Heart right ventricle (tissue), 16 donors: Measurements from ENCODE around the gene SRSF12. TPM values are rescaled to one million over a fixed set of nuclear protein-coding genes. Genes with fewer than 3 reads are reported as not detected.
"Not testable (repeated sequence)": the region's sequence is repeated elsewhere in the genome, so short reads cannot be mapped to it uniquely, and the experiment has no call there.

Experiments
- ATAC-seq, 8 donors: fragments of 200-7000 bp; cut with Tn5 transposase; one replicate each; pipeline ENCODE4 v1.9.1; 2020; ENCODE audit warnings: mild to moderate bottlenecking in 8 of 8, moderate library complexity in 8 of 8, moderate number of reproducible peaks in 1 of 8
- DNase-seq, 2 donors: peaks; one replicate each; pipeline ENCODE4 v3.0.0-alpha.2; 2020
- H3K27ac ChIP-seq, 10 donors: fragments of 200-600 bp; sonication (generic) in 2 of 10; one replicate each; pipeline versions ENCODE4 v1.5.0 to v1.8.0; 2020 to 2022; ENCODE audit warnings: mild to moderate bottlenecking in 3 of 10
- H3K27me3 ChIP-seq, 7 donors: fragments of 200-600 bp; one replicate each; pipeline ENCODE4 v1.8.0; 2021 to 2022; ENCODE audit warnings: mild to moderate bottlenecking in 2 of 7
- H3K36me3 ChIP-seq, 9 donors: fragments of 200-600 bp; sonication (generic) in 1 of 9; one replicate each; pipeline versions ENCODE4 v1.5.0 to v1.8.0; 2020 to 2022; ENCODE audit warnings: mild to moderate bottlenecking in 2 of 9
- H3K4me1 ChIP-seq, 9 donors: fragments of 200-600 bp; sonication (generic) in 1 of 9; one replicate each; pipeline versions ENCODE4 v1.5.0 to v1.8.0; 2020 to 2022; ENCODE audit warnings: mild to moderate bottlenecking in 4 of 9
- H3K4me3 ChIP-seq, 10 donors: fragments of 200-600 bp; sonication (generic) in 2 of 10; one replicate each; pipeline versions ENCODE4 v1.5.0 to v1.8.0; 2020 to 2022; ENCODE audit warnings: mild to moderate bottlenecking in 7 of 10, moderate library complexity in 2 of 10
- H3K9me3 ChIP-seq, 11 donors: fragments of 200-600 bp in 10 of 11; sonication (generic) in 2 of 11; one replicate each; pipeline versions ENCODE4 v1.5.0 to v1.8.0; 2013 to 2022; ENCODE audit warnings: mild to moderate bottlenecking in 2 of 11, control low read depth in 1 of 11, moderate library complexity in 1 of 11
- CTCF ChIP-seq, 9 donors: fragments of 200-600 bp; sonication (generic) in 2 of 9; IDR thresholded peaks; one replicate each; pipeline versions ENCODE4 v1.5.0 to v1.8.0; 2021 to 2022; ENCODE audit warnings: antibody characterized with exemption in 9 of 9, mild to moderate bottlenecking in 5 of 9, moderate library complexity in 1 of 9
- WGBS, 2 donors: extraction: QIAGEN DNeasy Blood & Tissue Kit; methylation state at CpG; one replicate each; pipeline ENCODE4 v1.1.7; 2013; ENCODE audit warnings: inconsistent platforms in 1 of 2; 5-methylcytosine and 5-hydroxymethylcytosine counted together
- intact Hi-C, 10 donors: fragments of 100-400 bp; cut with DNase I; formaldehyde crosslinking; loops; one replicate each; pipeline versions ENCODE4 v1.11.1 to v1.14.2; 2022
- polyA plus RNA-seq, 2 donors: library from polyadenylated mRNA; stranded (reverse); fragments of 200-250 nt; gene quantifications; one replicate each; pipeline ENCODE4 v1.2.3, GENCODE V29; 2013
- total RNA-seq, 10 donors: library from RNA; stranded (reverse); fragmentation: NEBNext Ultra II Directional in 3 of 10; extraction: Animal tissue kit (Norgen Biotek cat#: 25700) in 3 of 10; gene quantifications; one replicate each; pipeline versions ENCODE4 v1.2.1 to v1.2.4, GENCODE V29; 2021 to 2023
- donor health status: Arrhythmogenic right ventricular cardiomyopathy.
- donor health status: ischemic (EF 13 %, LVEDD 7.1; RV severe dilation, severe dysfunction).
- donor health status: healthy with polysubstance abuse.
- donor health status: DM: no; HTN: yes; CAD: no.
- donor health status: DM: no; HTN: no; CAD: no.
- donor health status: ischemic (EF 25% LVEDD 6.9; RV normal size, moderate dysfunction).
- donor health status: ischemic (EF 25% LVEDD 5.7; RV mildly dilated, moderate dysfunction).
- donor health status: healthy.
- donor health status: DM: yes; HTN: yes; CAD: no.
- donor health status: Ischemic cardiomyopathy.
- donor health status: ischemic (EF 35%, LVEDD 5.7; RV mildly dilated, moderate dysfunction).
- donor health status: nonischemic (EF 11% LVEDD 7.7; RV severe dilation, severe dysfunction).
- donor health status: DM: yes; HTN: yes; CAD: no.
- donor health status: PGD.
- donor health status: ischemic (EF 29% LVEDD 5.4; RV normal size, mild dysfunction).
- donor health status: nonischemic (EF 23%, LVEDD 6.1; RV moderate dilation, normal function).

The SRSF12 gene
- total and polyA plus RNA-seq, 12 donors: 0.06 to 0.47 (median 0.17) TPM; not detected in 2

GRCh38 chr6:89067796-89068195 lies 50.1 kb downstream of the SRSF12 start:
- H3K4me1 ChIP-seq: peaks cover 0 to 19% (median 0%) of the 10 kb centered on the region in 9 donors
- no peak overlapping the region for H3K4me3 ChIP-seq
- no peak for DNase-seq
- intact Hi-C loops: no loop called here
- H3K27ac ChIP-seq: no peak overlapping the region
- no peak for TF ChIP-seq CTCF (IDR thresholded peaks at IDR 0.05)
- H3K27me3 ChIP-seq: no peaks in the 10 kb centered on the region
- H3K9me3 ChIP-seq: no peaks in the 10 kb centered on the region
- ATAC-seq: no peak
- no peaks in the 10 kb centered on the region for H3K36me3 ChIP-seq

- peak overlapping the region in 1 of 10 donors; percentile 40 for H3K27ac ChIP-seq
- no peak for DNase-seq
- H3K4me3 ChIP-seq: no peak overlapping the region
- intact Hi-C loops: no loop called here
- TF ChIP-seq CTCF (IDR thresholded peaks at IDR 0.05): no peak
- peak in 2 of 8 donors; percentile 44 to 51 for ATAC-seq
- no peaks in the 10 kb centered on the region for H3K27me3 ChIP-seq
- 73 to 80% methylated on average over 4 of the region's 4 CpGs for WGBS, 2 donors
- H3K9me3 ChIP-seq: no peaks in the 10 kb centered on the region
- H3K4me1 ChIP-seq: peaks cover 0 to 12% (median 0%) of the 10 kb centered on the region in 9 donors
- no peaks in the 10 kb centered on the region for H3K36me3 ChIP-seq
Observed at GRCh38 chr6:89066940-89067646, 50.8 kb downstream of the SRSF12 start.

- H3K9me3 ChIP-seq, DNase-seq, H3K36me3 ChIP-seq, H3K4me3 ChIP-seq, ATAC-seq, H3K27me3 ChIP-seq, H3K27ac ChIP-seq, intact Hi-C loops: not testable (repeated sequence)
- 97 to 98% methylated on average over 8 to 9 of the region's 9 CpGs for WGBS, 2 donors
- H3K4me1 ChIP-seq: peaks cover 0 to 12% (median 0%) of the 10 kb centered on the region in 9 donors
Observed at GRCh38 chr6:89066121-89066520, 51.8 kb downstream of the SRSF12 start.

GRCh38 chr6:89064931-89065330 lies 52.9 kb downstream of the SRSF12 start:
- not testable (repeated sequence) for ATAC-seq

GRCh38 chr6:89063881-89064280 lies 54.0 kb downstream of the SRSF12 start:
- TF ChIP-seq CTCF (IDR thresholded peaks at IDR 0.05): no peak
- H3K27ac ChIP-seq: no peak overlapping the region
- H3K27me3 ChIP-seq: no peaks in the 10 kb centered on the region
- intact Hi-C loops: no loop called here
- H3K4me1 ChIP-seq: peaks cover 0 to 12% (median 0%) of the 10 kb centered on the region in 9 donors
- no peak overlapping the region for H3K4me3 ChIP-seq
- ATAC-seq (no peak), DNase-seq (no peak)
- H3K9me3 ChIP-seq: no peaks in the 10 kb centered on the region
- H3K36me3 ChIP-seq: no peaks in the 10 kb centered on the region
- WGBS, 2 donors: 94 to 100% methylated on average over 1 of the region's 1 CpG

More at GRCh38 chr6:89064931-89065330, 52.9 kb downstream of the SRSF12 start:
- H3K9me3 ChIP-seq, DNase-seq, H3K27ac ChIP-seq, H3K4me3 ChIP-seq, intact Hi-C loops, H3K27me3 ChIP-seq, H3K36me3 ChIP-seq: not testable (repeated sequence)
- WGBS, 2 donors: 93 to 98% methylated on average over 22 of the region's 22 CpGs
- peaks cover 0 to 12% (median 0%) of the 10 kb centered on the region in 9 donors for H3K4me1 ChIP-seq
